SK-N-SH treated with all-trans-retinoic acid at 6 μM for 48 hours (cell line): Measurements from ENCODE around the gene CPPED1.

Experiments
- ATAC-seq: fragments of 200-7000 bp; cut with Tn5 transposase; 3 replicates; pipeline ENCODE4 v1.9.1; 2020; ENCODE audit warnings: mild to moderate bottlenecking, moderate library complexity
- BACH2 ChIP-seq: fragments of 250-450 bp; sonication (Bioruptor Pico); IDR thresholded peaks from 2 replicates; pipeline ENCODE4 v1.9.0; 2021; ENCODE audit warnings: mild to moderate bottlenecking, borderline replicate concordance
- CSDC2 ChIP-seq: fragments of 250-450 bp; sonication (Bioruptor Pico); IDR thresholded peaks from 2 replicates; pipeline ENCODE4 v1.5.0; 2020; ENCODE audit warnings: mild to moderate bottlenecking, moderate library complexity
- GLIS3 ChIP-seq: fragments of 250-450 bp; sonication (Bioruptor Pico); IDR thresholded peaks from 2 replicates; pipeline ENCODE4 v1.5.0; 2020; ENCODE audit warnings: mild to moderate bottlenecking, moderate library complexity
- ISL1 ChIP-seq: fragments of 250-450 bp; sonication (Bioruptor Pico); IDR thresholded peaks from 2 replicates; pipeline ENCODE4 v2.1.2; 2022; ENCODE audit warnings: mild to moderate bottlenecking, moderate library complexity
- OSR1 ChIP-seq: fragments of 250-450 bp; sonication (Bioruptor Pico); IDR thresholded peaks from 2 replicates; pipeline ENCODE4 v1.8.0; 2022; ENCODE audit warnings: moderate library complexity, mild to moderate bottlenecking, inconsistent platforms
- PATZ1 ChIP-seq: fragments of 250-450 bp; sonication (Bioruptor Pico); IDR thresholded peaks from 2 replicates; pipeline ENCODE4 v1.8.0; 2020; ENCODE audit warnings: mild to moderate bottlenecking, moderate library complexity, borderline replicate concordance
- POU6F1 ChIP-seq: fragments of 250-450 bp; sonication (Bioruptor Pico); IDR thresholded peaks from 2 replicates; pipeline ENCODE4 v1.8.0; 2021; ENCODE audit warnings: low read depth, mild to moderate bottlenecking, moderate library complexity, borderline replicate concordance
- PPARA ChIP-seq: fragments of 250-450 bp; sonication (Bioruptor Pico); IDR thresholded peaks from 2 replicates; pipeline ENCODE4 v1.5.0; 2020; ENCODE audit warnings: mild to moderate bottlenecking, borderline replicate concordance
- RARB ChIP-seq: fragments of 250-450 bp; sonication (Bioruptor Pico); IDR thresholded peaks from 2 replicates; pipeline ENCODE4 v1.8.0; 2021; ENCODE audit warnings: mild to moderate bottlenecking, moderate library complexity
- SNAI2 ChIP-seq: fragments of 250-450 bp; sonication (Bioruptor Pico); IDR thresholded peaks from 2 replicates; pipeline ENCODE4 v1.5.0; 2020; ENCODE audit warnings: mild to moderate bottlenecking, moderate library complexity
- TCF4 ChIP-seq: fragments of 250-450 bp; sonication (Bioruptor Pico); IDR thresholded peaks from 2 replicates; pipeline ENCODE4 v1.8.0; 2021; ENCODE audit warnings: mild to moderate bottlenecking, moderate library complexity, borderline replicate concordance
- ZC3H10 ChIP-seq: fragments of 250-450 bp; sonication (Bioruptor Pico); IDR thresholded peaks from 2 replicates; pipeline ENCODE4 v1.5.1; 2021; ENCODE audit warnings: mild to moderate bottlenecking, moderate library complexity
- ZFP3 ChIP-seq: fragments of 250-450 bp; sonication (Bioruptor Pico); IDR thresholded peaks from 2 replicates; pipeline ENCODE4 v1.5.0; 2020; ENCODE audit warnings: mild to moderate bottlenecking, moderate library complexity
- ZFP30 ChIP-seq: fragments of 450-650 bp; formaldehyde crosslinking; IDR thresholded peaks from 2 replicates; pipeline ENCODE4 v1.5.0; 2022; ENCODE audit warnings: mild to moderate bottlenecking, moderate library complexity
- ZNF565 ChIP-seq: fragments of 450-650 bp; formaldehyde crosslinking; conservative IDR thresholded peaks from 2 replicates; pipeline ENCODE4 v1.5.0; 2020; ENCODE audit warnings: low read depth, mild to moderate bottlenecking, moderate library complexity
- ZNF8 ChIP-seq: fragments of 450-650 bp; formaldehyde crosslinking; IDR thresholded peaks from 2 replicates; pipeline ENCODE4 v1.5.0; 2020; ENCODE audit warnings: mild to moderate bottlenecking, moderate library complexity
- TF ChIP-seq, protein P1 (sequence below): fragments of 250-450 bp; sonication (Bioruptor Pico); IDR thresholded peaks from 2 replicates; pipeline ENCODE4 v1.5.1; 2021; ENCODE audit warnings: mild to moderate bottlenecking, moderate library complexity
- TF ChIP-seq, protein P2 (sequence below): fragments of 250-450 bp; sonication (Bioruptor Pico); IDR thresholded peaks from 2 replicates; pipeline ENCODE4 v1.5.0; 2020; ENCODE audit warnings: mild to moderate bottlenecking, moderate library complexity
- TF ChIP-seq, protein P3 (sequence below): fragments of 250-450 bp; sonication (Bioruptor Pico); IDR thresholded peaks from 2 replicates; pipeline ENCODE4 v1.5.1; 2020; ENCODE audit warnings: low read depth, mild to moderate bottlenecking, moderate library complexity

CPPED1 gene

GRCh38 chr16:12728469-12728868 lies 75.2 kb downstream of the CPPED1 start:
- TF ChIP-seq OSR1 (CRISPR knock-in tag) (no peak), ZC3H10 (CRISPR knock-in tag) (no peak), ZNF8 (CRISPR knock-in tag) (no peak), BACH2 (CRISPR knock-in tag) (no peak), SNAI2 (no peak), ZFP30 (CRISPR knock-in tag) (no peak)
- TF ChIP-seq, protein P1, sequence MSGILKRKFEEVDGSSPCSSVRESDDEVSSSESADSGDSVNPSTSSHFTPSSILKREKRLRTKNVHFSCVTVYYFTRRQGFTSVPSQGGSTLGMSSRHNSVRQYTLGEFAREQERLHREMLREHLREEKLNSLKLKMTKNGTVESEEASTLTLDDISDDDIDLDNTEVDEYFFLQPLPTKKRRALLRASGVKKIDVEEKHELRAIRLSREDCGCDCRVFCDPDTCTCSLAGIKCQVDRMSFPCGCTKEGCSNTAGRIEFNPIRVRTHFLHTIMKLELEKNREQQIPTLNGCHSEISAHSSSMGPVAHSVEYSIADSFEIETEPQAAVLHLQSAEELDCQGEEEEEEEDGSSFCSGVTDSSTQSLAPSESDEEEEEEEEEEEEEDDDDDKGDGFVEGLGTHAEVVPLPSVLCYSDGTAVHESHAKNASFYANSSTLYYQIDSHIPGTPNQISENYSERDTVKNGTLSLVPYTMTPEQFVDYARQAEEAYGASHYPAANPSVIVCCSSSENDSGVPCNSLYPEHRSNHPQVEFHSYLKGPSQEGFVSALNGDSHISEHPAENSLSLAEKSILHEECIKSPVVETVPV (CRISPR knock-in tag), result no peak
- TF ChIP-seq, protein P2, sequence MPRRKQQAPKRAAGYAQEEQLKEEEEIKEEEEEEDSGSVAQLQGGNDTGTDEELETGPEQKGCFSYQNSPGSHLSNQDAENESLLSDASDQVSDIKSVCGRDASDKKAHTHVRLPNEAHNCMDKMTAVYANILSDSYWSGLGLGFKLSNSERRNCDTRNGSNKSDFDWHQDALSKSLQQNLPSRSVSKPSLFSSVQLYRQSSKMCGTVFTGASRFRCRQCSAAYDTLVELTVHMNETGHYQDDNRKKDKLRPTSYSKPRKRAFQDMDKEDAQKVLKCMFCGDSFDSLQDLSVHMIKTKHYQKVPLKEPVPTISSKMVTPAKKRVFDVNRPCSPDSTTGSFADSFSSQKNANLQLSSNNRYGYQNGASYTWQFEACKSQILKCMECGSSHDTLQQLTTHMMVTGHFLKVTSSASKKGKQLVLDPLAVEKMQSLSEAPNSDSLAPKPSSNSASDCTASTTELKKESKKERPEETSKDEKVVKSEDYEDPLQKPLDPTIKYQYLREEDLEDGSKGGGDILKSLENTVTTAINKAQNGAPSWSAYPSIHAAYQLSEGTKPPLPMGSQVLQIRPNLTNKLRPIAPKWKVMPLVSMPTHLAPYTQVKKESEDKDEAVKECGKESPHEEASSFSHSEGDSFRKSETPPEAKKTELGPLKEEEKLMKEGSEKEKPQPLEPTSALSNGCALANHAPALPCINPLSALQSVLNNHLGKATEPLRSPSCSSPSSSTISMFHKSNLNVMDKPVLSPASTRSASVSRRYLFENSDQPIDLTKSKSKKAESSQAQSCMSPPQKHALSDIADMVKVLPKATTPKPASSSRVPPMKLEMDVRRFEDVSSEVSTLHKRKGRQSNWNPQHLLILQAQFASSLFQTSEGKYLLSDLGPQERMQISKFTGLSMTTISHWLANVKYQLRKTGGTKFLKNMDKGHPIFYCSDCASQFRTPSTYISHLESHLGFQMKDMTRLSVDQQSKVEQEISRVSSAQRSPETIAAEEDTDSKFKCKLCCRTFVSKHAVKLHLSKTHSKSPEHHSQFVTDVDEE, result no peak
- ATAC-seq, result no peak

DNA sequence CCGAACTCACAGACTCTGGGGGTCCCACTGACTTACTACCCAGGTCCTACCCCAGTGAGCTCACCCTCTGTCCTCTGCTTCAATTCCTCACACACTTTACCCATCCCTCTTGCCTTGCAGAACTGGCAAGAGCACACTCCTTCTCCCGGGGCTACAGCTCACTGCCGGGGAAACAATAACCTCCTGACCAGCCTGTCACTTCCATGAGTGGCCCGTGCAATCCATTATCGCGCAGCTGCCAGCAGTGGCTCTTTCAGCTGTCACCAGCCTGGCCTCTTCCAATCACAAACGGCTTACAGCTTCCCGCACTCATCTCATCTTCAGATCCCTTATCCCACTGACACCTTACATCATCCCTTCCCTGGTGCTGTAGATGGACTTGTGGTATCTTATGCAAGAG lies 79.5 kb downstream of the CPPED1 start:
- TF ChIP-seq BACH2 (CRISPR knock-in tag), result no peak
- TF ChIP-seq, all 23 proteins: peak for 0
- no peak for ATAC-seq

DNA sequence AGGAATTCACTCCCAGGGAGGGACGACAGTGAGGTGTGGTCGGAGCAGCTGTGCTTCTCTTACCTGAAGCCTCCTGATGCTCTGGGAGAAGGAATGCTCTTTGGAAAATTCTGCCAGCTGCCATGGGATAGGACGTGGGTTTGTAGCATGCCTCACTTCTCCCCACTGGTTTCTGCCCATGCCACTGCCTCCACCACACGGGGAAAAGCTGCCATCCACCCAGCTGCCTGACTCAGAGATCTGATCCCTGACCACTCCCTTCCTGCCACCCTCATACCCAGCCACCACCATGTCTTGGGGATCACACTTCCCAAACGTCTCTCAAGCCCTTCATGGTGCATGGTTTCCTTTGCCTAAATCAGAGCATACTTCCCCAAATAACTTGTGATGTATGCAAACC lies 80.0 kb downstream of the CPPED1 start:
- TF ChIP-seq PPARA (CRISPR knock-in tag), result no peak
- TF ChIP-seq POU6F1, result no peak
- no peak for TF ChIP-seq ZC3H10 (CRISPR knock-in tag)
- TF ChIP-seq CSDC2 (CRISPR knock-in tag), result no peak
- no peak for TF ChIP-seq ZFP30 (CRISPR knock-in tag)
- TF ChIP-seq PATZ1 (CRISPR knock-in tag), result no peak
- TF ChIP-seq ZNF8 (CRISPR knock-in tag), result no peak
- no peak for TF ChIP-seq RARB
- TF ChIP-seq TCF4 (CRISPR knock-in tag), result no peak
- no peak for ATAC-seq

- no peak for ATAC-seq
- TF ChIP-seq ZNF8 (CRISPR knock-in tag), result no peak
- TF ChIP-seq SNAI2, result no peak
- TF ChIP-seq, protein P2, result no peak
- TF ChIP-seq, protein P1 (CRISPR knock-in tag), result no peak
- TF ChIP-seq ZFP3 (CRISPR knock-in tag), result no peak
- TF ChIP-seq ZC3H10 (CRISPR knock-in tag), result no peak
- no peak for TF ChIP-seq ZNF565 (CRISPR knock-in tag)
- no peak for TF ChIP-seq ZFP30 (CRISPR knock-in tag)
- no peak for TF ChIP-seq RARB
- TF ChIP-seq PATZ1 (CRISPR knock-in tag), result no peak
- TF ChIP-seq GLIS3 (CRISPR knock-in tag), result no peak
- no peak for TF ChIP-seq ISL1
- TF ChIP-seq, protein P3, sequence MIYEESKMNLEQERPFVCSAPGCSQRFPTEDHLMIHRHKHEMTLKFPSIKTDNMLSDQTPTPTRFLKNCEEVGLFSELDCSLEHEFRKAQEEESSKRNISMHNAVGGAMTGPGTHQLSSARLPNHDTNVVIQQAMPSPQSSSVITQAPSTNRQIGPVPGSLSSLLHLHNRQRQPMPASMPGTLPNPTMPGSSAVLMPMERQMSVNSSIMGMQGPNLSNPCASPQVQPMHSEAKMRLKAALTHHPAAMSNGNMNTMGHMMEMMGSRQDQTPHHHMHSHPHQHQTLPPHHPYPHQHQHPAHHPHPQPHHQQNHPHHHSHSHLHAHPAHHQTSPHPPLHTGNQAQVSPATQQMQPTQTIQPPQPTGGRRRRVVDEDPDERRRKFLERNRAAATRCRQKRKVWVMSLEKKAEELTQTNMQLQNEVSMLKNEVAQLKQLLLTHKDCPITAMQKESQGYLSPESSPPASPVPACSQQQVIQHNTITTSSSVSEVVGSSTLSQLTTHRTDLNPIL, result no peak
Measured at GRCh38 chr16:12721841-12722421, 81.8 kb downstream of the CPPED1 start.
